Testis (tissue), 2 donors: ENCODE measurements around the gene MLC1.

Experiments
- CTCF ChIP-seq, 3 experiments: fragments of 450-650 bp in 2 of 3; fragments of 200-600 bp in 1 of 3; sonication (generic) in 1 of 3; IDR thresholded peaks; one replicate each; pipeline ENCODE4 v1.5.1; 2016 to 2019; ENCODE audit warnings: antibody characterized with exemption in 3 of 3, mild to moderate bottlenecking in 2 of 3, moderate library complexity in 1 of 3
- POLR2A ChIP-seq: fragments of 450-650 bp; IDR thresholded peaks from one replicate; pipeline ENCODE4 v1.6.1; 2017; ENCODE audit warnings: antibody characterized with exemption, mild to moderate bottlenecking, moderate library complexity

GRCh38 chr22:50084614-50085021 lies 608 bp downstream of the MLC1 start:
- TF ChIP-seq POLR2A: no peak
- no peak for TF ChIP-seq CTCF (IDR thresholded peaks at IDR 0.05)
